Loucy (cell line): ENCODE results near the gene COL2A1.

ENCODE experiments used
- H2AFZ ChIP-seq: fragments of 200-600 bp; sonication (generic); 2 replicates; pipeline ENCODE4 v1.6.0; 2016; ENCODE audit warnings: antibody characterized with exemption, mild to moderate bottlenecking, low read length, moderate library complexity
- H3F3A ChIP-seq: fragments of 200-600 bp; 2 replicates; pipeline ENCODE4 v1.6.0; 2016; ENCODE audit warnings: antibody characterized with exemption, low read depth, mild to moderate bottlenecking
- H3K27me3 ChIP-seq: fragments of 200-600 bp; sonication (generic); 2 replicates; pipeline ENCODE4 v1.6.1; 2014; ENCODE audit warnings: low read length, mild to moderate bottlenecking; ENCODE audit not compliant: insufficient read depth, poor library complexity, severe bottlenecking
- H3K36me3 ChIP-seq: fragments of 200-600 bp; sonication (generic); 2 replicates; pipeline ENCODE4 v1.6.1; 2016; ENCODE audit warnings: low read length; ENCODE audit not compliant: insufficient read depth
- H3K4me1 ChIP-seq: fragments of 200-600 bp; sonication (generic); 2 replicates; pipeline ENCODE4 v1.5.1; 2014; ENCODE audit warnings: low read length, mild to moderate bottlenecking; ENCODE audit not compliant: insufficient read depth, poor library complexity, severe bottlenecking
- H3K4me2 ChIP-seq: fragments of 200-600 bp; sonication (generic); 2 replicates; pipeline ENCODE4 v1.6.0; 2014; ENCODE audit warnings: antibody characterized with exemption, low read length, low read depth, mild to moderate bottlenecking; ENCODE audit not compliant: poor library complexity, severe bottlenecking
- H3K4me3 ChIP-seq: fragments of 200-600 bp; sonication (generic); 2 replicates; pipeline ENCODE4 v1.5.1; 2014; ENCODE audit warnings: low read length, mild to moderate bottlenecking, mixed read lengths; ENCODE audit not compliant: poor library complexity, severe bottlenecking
- H3K79me2 ChIP-seq: fragments of 200-600 bp; sonication (generic); 2 replicates; pipeline ENCODE4 v1.6.1; 2014; ENCODE audit warnings: low read length; ENCODE audit not compliant: insufficient read depth
- H3K9ac ChIP-seq: fragments of 200-600 bp; sonication (generic); 2 replicates; pipeline ENCODE4 v1.6.0; 2014; ENCODE audit warnings: mild to moderate bottlenecking, low read depth, low read length, moderate library complexity; ENCODE audit not compliant: poor library complexity, severe bottlenecking
- H3K9me2 ChIP-seq: fragments of 200-600 bp; sonication (generic); replicated peaks from 2 replicates; pipeline ENCODE4 v1.6.1; 2016; ENCODE audit warnings: low read depth, low read length, mixed read lengths
- H3K9me3 ChIP-seq: fragments of 200-600 bp; sonication (generic); 2 replicates; pipeline ENCODE4 v1.6.1; 2014; ENCODE audit warnings: mild to moderate bottlenecking, antibody characterized with exemption, low read length, low read depth; ENCODE audit not compliant: insufficient read depth
- H4K20me1 ChIP-seq: fragments of 200-600 bp; sonication (generic); 2 replicates; pipeline ENCODE4 v1.6.0; 2014; ENCODE audit warnings: antibody characterized with exemption, low read length, mild to moderate bottlenecking; ENCODE audit not compliant: insufficient read depth, poor library complexity, severe bottlenecking
- EZH2phosphoT487 ChIP-seq: fragments of 200-600 bp; IDR thresholded peaks from 2 replicates; pipeline ENCODE4 v1.6.1; 2018; ENCODE audit warnings: antibody characterized with exemption, mild to moderate bottlenecking, moderate library complexity, borderline replicate concordance
- TF ChIP-seq, protein P1 (sequence below): fragments of 200-600 bp; sonication (generic); conservative IDR thresholded peaks from 2 replicates; pipeline ENCODE4 v1.5.1; 2014; ENCODE audit warnings: mild to moderate bottlenecking, antibody characterized with exemption, low read length

COL2A1 gene

DNA sequence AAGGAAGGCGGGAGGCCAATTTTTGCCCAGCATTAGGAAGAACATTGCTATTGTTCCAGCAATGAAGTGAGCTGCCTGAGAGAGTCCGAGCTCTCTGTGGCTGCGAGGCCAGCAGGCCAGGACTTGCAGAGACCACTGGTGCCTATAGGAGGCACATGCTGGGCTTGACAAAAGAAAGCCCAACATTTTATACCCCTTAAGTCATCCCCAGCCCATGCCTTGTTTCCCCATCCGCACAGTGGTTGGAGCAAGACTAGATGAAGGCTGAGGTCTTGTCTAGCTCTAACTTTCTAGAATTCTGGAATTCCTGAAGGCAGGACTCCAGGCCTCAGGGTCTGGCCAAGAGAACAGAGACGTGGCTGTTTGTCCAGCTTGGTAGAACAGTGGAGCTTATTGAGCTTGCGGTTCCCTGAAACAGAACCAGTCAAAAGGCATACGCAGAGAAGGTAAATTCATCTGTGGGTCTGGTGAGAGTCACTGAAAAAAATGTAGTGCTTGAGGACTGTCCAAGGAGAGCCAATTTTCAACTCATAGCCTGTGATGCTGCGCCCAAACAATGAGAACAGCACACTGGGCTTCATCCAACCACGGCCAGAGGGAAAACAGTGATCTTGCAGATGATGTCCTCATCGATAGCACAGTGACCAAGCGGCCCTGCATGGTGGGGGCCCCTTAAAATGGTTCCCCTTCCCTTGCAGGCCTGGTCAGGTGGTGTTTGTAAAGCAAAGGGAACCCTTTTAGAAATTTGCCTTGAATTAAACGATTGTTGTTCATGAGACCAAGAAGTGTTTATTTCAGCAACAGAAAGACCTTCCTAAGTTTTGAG lies 27.1 kb upstream of the COL2A1 start:
- Histone ChIP-seq H3K4me2 (no peak overlapping the region), H3K4me1 (peaks cover 12% of the 10 kb centered on the region), H3K79me2 (no peaks in the 10 kb centered on the region), H3K27me3 (no peaks in the 10 kb centered on the region), H3K9me3 (no peaks in the 10 kb centered on the region), H2AFZ (no peak overlapping the region), H3K4me3 (no peak overlapping the region), H3K36me3 (no peaks in the 10 kb centered on the region), H4K20me1 (no peaks in the 10 kb centered on the region), H3F3A (no peaks in the 10 kb centered on the region), H3K9ac (no peak overlapping the region), H3K9me2 (no peaks in the 10 kb centered on the region)
- TF ChIP-seq, protein P1, sequence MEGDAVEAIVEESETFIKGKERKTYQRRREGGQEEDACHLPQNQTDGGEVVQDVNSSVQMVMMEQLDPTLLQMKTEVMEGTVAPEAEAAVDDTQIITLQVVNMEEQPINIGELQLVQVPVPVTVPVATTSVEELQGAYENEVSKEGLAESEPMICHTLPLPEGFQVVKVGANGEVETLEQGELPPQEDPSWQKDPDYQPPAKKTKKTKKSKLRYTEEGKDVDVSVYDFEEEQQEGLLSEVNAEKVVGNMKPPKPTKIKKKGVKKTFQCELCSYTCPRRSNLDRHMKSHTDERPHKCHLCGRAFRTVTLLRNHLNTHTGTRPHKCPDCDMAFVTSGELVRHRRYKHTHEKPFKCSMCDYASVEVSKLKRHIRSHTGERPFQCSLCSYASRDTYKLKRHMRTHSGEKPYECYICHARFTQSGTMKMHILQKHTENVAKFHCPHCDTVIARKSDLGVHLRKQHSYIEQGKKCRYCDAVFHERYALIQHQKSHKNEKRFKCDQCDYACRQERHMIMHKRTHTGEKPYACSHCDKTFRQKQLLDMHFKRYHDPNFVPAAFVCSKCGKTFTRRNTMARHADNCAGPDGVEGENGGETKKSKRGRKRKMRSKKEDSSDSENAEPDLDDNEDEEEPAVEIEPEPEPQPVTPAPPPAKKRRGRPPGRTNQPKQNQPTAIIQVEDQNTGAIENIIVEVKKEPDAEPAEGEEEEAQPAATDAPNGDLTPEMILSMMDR: peak; percentile 19; the same call in 1 of the 2 replicates
- no peak for TF ChIP-seq EZH2phosphoT487

DNA sequence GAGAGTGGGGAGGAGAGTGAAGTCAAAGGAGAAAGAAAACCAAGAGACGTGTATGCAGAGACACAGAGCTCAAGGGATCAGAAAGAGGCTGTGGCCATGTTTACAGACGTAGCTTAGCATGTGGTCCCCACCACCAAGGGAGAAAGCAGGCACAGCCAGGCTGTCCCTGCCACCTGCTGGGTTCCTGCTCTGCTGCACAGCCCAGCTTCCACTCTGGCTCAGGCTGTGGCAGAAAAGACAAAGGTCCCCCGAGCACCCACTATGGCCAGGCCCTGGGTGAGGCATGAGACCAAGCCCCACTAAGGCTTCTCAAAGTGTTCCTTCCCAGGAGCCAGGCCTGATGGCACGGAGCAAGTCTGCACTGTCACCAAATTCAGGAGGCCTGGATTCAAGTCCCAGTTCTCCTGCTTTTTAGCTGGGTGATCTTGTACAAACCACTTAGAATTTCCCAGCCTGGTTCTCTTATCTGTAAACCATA lies 25.9 kb upstream of the COL2A1 start:
- TF ChIP-seq, protein P1: peak; percentile 23; the same call in 1 of the 2 replicates
- no peak for TF ChIP-seq EZH2phosphoT487
- H3K4me3 ChIP-seq: no peak overlapping the region

DNA sequence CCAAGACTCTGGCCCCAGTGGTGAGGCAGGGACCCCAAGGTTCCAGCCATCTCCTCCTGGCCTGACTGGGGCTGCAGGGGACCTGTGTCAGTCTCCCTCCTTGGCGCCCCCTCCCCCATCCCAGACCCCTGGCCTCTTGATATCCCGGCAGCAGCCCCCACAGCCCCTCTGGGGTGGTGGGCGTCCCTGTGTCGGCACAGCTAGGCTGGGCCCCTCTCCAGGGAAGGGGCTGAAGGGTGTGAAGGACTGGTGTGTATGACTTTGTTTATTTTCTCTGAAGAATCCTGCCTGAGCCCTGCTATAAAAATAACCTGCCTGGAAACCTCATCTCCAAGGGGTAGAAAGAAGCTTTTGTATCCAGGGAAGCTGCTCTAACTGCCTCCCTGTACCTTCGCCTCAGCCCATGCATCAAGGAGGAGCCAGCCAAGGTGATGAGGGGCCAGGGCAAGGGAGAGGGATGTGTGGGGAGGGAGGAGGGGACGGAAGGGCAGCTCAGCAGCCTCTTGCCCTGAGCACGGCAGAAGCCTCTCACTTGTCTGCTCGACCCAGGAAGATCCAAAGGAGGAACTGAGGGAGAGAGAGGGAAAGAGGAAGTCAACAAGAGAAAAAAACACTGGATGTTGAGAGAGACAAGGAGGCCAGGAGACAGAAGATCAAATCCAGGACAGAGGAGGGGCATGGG lies 25.4 kb upstream of the COL2A1 start:
- Histone ChIP-seq H3K9me3 (no peaks in the 10 kb centered on the region), H2AFZ (peak overlapping the region; percentile 61; the same call in 1 of the 2 replicates), H3K4me3 (no peak overlapping the region), H3K79me2 (no peaks in the 10 kb centered on the region), H3K9ac (no peak overlapping the region), H3K27me3 (no peaks in the 10 kb centered on the region), H3F3A (no peaks in the 10 kb centered on the region), H3K36me3 (no peaks in the 10 kb centered on the region), H3K4me1 (peaks cover 16% of the 10 kb centered on the region), H3K9me2 (no peaks in the 10 kb centered on the region), H3K4me2 (no peak overlapping the region), H4K20me1 (no peaks in the 10 kb centered on the region)
- TF ChIP-seq, protein P1: no peak
- TF ChIP-seq EZH2phosphoT487: no peak

More for the DNA sequence above, 25.9 kb upstream of the COL2A1 start:
- Histone ChIP-seq H3K9me3 (no peaks in the 10 kb centered on the region), H2AFZ (peak overlapping the region; percentile 61; the same call in 1 of the 2 replicates), H3K9ac (no peak overlapping the region), H4K20me1 (no peaks in the 10 kb centered on the region), H3K9me2 (no peaks in the 10 kb centered on the region), H3K4me1 (peaks cover 12% of the 10 kb centered on the region), H3F3A (no peaks in the 10 kb centered on the region), H3K27me3 (no peaks in the 10 kb centered on the region), H3K4me2 (no peak overlapping the region), H3K79me2 (no peaks in the 10 kb centered on the region), H3K36me3 (no peaks in the 10 kb centered on the region)
